Progenitor cell of endocrine pancreas (in vitro differentiated cells): Measurements from ENCODE around the gene VTCN1. TPM values are rescaled to one million over a fixed set of nuclear protein-coding genes. Genes with fewer than 3 reads are reported as not detected.

Source experiments
- DNase-seq: peaks from one replicate; pipeline ENCODE4 v3.0.0; 2021; ENCODE audit warnings: low spot score; ENCODE audit not compliant: unreplicated experiment
- H3K27ac Mint-ChIP-seq: 2 replicates; pipeline ENCODE4 v1.8.0; 2021; ENCODE audit warnings: mild to moderate bottlenecking, moderate library complexity, mixed read lengths
- H3K27me3 Mint-ChIP-seq: 2 replicates; pipeline ENCODE4 v1.8.0; 2021; ENCODE audit warnings: mixed read lengths
- H3K36me3 Mint-ChIP-seq: 2 replicates; pipeline ENCODE4 v1.8.0; 2022; ENCODE audit warnings: mixed read lengths; ENCODE audit not compliant: insufficient read depth
- H3K4me1 Mint-ChIP-seq: 2 replicates; pipeline ENCODE4 v1.8.0; 2021; ENCODE audit warnings: low read depth, mixed read lengths
- H3K4me3 Mint-ChIP-seq: 2 replicates; pipeline ENCODE4 v1.8.0; 2021; ENCODE audit warnings: low read depth, mild to moderate bottlenecking, moderate library complexity, mixed read lengths
- H3K9me3 Mint-ChIP-seq: 2 replicates; pipeline ENCODE4 v1.8.0; 2021; ENCODE audit warnings: low read depth, mixed read lengths
- CTCF ChIP-seq: fragments of 200-600 bp; sonication (generic); IDR thresholded peaks from one replicate; pipeline ENCODE4 v1.5.0; 2021; ENCODE audit warnings: antibody characterized with exemption, mild to moderate bottlenecking; ENCODE audit not compliant: unreplicated experiment
- total RNA-seq: library from RNA; stranded (reverse); gene quantifications from 2 replicates; pipeline ENCODE4 v1.2.1, GENCODE V29; 2021

Gene VTCN1
- total RNA-seq, 1 donor from 2014 or later: 1.4 TPM

DNA sequence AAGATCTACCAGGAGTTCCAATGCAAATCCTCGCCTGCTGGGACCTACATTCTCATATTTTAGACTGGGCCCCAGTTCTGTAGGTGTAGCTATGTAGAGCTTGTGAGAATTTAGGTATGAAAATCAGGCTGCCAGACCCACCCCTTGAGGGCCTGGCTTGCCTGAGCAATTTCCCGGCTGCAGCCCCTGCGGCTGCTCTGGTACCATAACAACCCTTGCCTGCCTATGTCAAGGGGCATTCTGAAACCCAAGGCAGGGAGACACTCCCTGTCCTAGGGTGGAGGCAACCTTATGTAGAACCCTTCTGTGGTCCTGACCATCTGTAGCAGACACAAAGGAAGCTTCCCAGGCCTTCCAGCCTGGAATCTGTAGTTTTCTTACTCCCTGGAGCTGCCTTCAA lies 28.4 kb downstream of the VTCN1 start:
- Mint-ChIP-seq H3K4me3 (no peak overlapping the region), H3K27me3 (no peaks in the 10 kb centered on the region), H3K36me3 (no peaks in the 10 kb centered on the region), H3K4me1 (peaks cover 48% of the 10 kb centered on the region), H3K9me3 (no peaks in the 10 kb centered on the region), H3K27ac (peak overlapping the region; percentile 94)
- no peak for DNase-seq
- TF ChIP-seq CTCF: no peak

DNA sequence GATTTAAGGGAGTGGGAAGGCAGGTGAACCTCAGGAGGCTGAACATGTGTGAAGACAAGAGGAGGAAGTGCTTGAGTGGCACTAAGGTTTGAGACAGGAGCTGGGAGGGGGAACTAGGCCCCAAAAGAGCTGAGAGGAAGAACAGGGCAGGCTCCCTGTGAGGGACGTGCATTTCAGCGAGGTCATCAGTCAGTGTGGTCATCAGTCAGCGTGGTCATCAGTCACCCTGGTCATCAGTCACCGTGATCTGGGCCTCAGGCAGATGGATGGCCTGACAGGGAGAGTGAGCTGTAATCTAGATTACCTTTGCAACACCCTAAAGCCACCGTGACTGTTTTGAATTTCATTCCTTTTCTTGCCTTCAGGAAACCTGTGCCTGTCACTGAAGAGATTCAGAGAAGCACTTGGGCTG lies 29.1 kb downstream of the VTCN1 start:
- Mint-ChIP-seq H3K27ac (peak overlapping the region; percentile 94), H3K4me3 (no peak overlapping the region)

DNA sequence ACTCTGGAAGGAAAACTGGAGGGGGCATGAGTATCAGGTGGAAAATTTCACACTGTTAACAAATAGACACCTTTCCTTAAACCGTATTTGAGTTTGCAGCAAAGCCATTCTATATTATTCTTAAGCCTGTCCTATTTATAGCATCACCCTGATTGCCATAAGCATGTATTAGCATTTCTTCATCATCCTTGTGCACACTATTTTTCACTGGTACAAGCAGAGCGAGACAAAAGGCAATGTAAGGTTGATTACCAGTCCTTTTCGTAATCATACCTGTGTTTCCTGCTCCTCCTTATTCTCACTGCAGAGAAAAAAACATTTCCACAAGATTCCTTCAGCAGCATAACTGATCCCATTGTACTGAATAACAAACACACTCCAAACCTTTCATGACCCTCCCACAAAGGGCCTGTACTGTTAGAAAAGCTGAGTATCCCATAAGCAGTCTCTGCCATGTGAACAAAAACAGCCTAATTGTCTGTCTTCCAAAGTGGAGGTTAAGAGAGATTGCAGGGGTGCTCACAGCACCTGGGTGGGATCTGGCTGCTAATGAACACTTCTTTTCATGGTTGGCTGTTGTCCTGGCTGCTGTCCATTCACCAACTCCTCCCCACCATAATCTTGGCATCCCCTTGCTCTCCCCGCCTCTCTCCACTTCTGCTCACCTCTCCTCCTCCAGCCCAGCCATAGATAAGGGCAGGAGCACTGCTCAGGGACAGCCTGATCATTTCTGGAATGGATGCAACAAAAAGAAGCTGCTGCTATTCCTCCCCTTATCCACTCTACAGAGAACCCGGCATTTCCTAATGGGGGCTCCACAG lies 30.4 kb downstream of the VTCN1 start:
- no peaks in the 10 kb centered on the region for H3K27me3 Mint-ChIP-seq
- TF ChIP-seq CTCF: no peak
- H3K9me3 Mint-ChIP-seq: no peaks in the 10 kb centered on the region
- H3K4me1 Mint-ChIP-seq: peaks cover 58% of the 10 kb centered on the region
- DNase-seq: no peak
- peak overlapping the region; percentile 19 for H3K27ac Mint-ChIP-seq
- no peaks in the 10 kb centered on the region for H3K36me3 Mint-ChIP-seq
- no peak overlapping the region for H3K4me3 Mint-ChIP-seq

More for the DNA sequence above, 29.1 kb downstream of the VTCN1 start:
- Mint-ChIP-seq H3K4me1 (peaks cover 54% of the 10 kb centered on the region), H3K9me3 (no peaks in the 10 kb centered on the region), H3K27me3 (no peaks in the 10 kb centered on the region), H3K36me3 (no peaks in the 10 kb centered on the region)
- DNase-seq: no peak
- no peak for TF ChIP-seq CTCF

- Mint-ChIP-seq H3K27ac (peak overlapping the region; percentile 87), H3K36me3 (no peaks in the 10 kb centered on the region), H3K4me1 (peaks cover 60% of the 10 kb centered on the region), H3K4me3 (no peak overlapping the region), H3K27me3 (no peaks in the 10 kb centered on the region), H3K9me3 (no peaks in the 10 kb centered on the region)
- no peak for DNase-seq
- no peak for TF ChIP-seq CTCF
Observed at GRCh38 chr1:117179471-117179870, 31.3 kb downstream of the VTCN1 start.

GRCh38 chr1:117178756-117179155 lies 32.0 kb downstream of the VTCN1 start:
- DNase-seq: no peak
- TF ChIP-seq CTCF: no peak
- Mint-ChIP-seq H3K27ac (peak overlapping the region; percentile 87), H3K27me3 (no peaks in the 10 kb centered on the region), H3K4me1 (peaks cover 61% of the 10 kb centered on the region), H3K9me3 (no peaks in the 10 kb centered on the region), H3K4me3 (no peak overlapping the region), H3K36me3 (no peaks in the 10 kb centered on the region)
